Mesenchymal stem cell (in vitro differentiated cells and primary cell): ENCODE results near the gene CHCT1.

Source experiments
- DNase-seq: peaks from one replicate; pipeline ENCODE4 v3.0.0-alpha.2; 2013
- H2AFZ ChIP-seq: one replicate; pipeline ENCODE4 v1.6.1; 2013; ENCODE audit warnings: low read depth, mild to moderate bottlenecking, control low read depth, inconsistent platforms, low read length, moderate library complexity
- H2AK5ac ChIP-seq: 2 replicates; pipeline ENCODE4 v1.6.1; 2013; ENCODE audit warnings: low read length, moderate library complexity, mild to moderate bottlenecking, inconsistent platforms; ENCODE audit not compliant: severe bottlenecking
- H2BK120ac ChIP-seq: one replicate; pipeline ENCODE4 v1.6.1; 2013; ENCODE audit warnings: low read depth, mild to moderate bottlenecking, inconsistent platforms, low read length, moderate library complexity
- H2BK12ac ChIP-seq, 2 experiments: one replicate each; pipeline ENCODE4 v1.6.1; 2013; ENCODE audit warnings: inconsistent platforms in 2 of 2, low read length in 2 of 2, mild to moderate bottlenecking in 2 of 2, moderate library complexity in 2 of 2, control low read depth in 1 of 2
- H2BK15ac ChIP-seq: one replicate; pipeline ENCODE4 v1.6.1; 2013; ENCODE audit warnings: mild to moderate bottlenecking, low read depth, inconsistent platforms; ENCODE audit not compliant: poor library complexity, severe bottlenecking
- H2BK5ac ChIP-seq: 2 replicates; pipeline ENCODE4 v1.6.1; 2013; ENCODE audit warnings: low read depth, mild to moderate bottlenecking, low read length, control low read depth, inconsistent platforms; ENCODE audit not compliant: poor library complexity, severe bottlenecking
- H3K14ac ChIP-seq, 2 experiments: one replicate each; pipeline ENCODE4 v1.6.1; 2013; ENCODE audit warnings: inconsistent platforms in 2 of 2, low read length in 2 of 2, control low read depth in 1 of 2, mild to moderate bottlenecking in 1 of 2, moderate library complexity in 1 of 2
- H3K18ac ChIP-seq, 2 experiments: one replicate each; pipeline ENCODE4 v1.6.1; 2013; ENCODE audit warnings: inconsistent platforms in 2 of 2, low read length in 2 of 2, control low read depth in 1 of 2, low read depth in 1 of 2, mild to moderate bottlenecking in 1 of 2
- H3K23ac ChIP-seq, 2 experiments: one replicate each; pipeline ENCODE4 v1.6.1; 2013; ENCODE audit warnings: inconsistent platforms in 2 of 2, low read length in 2 of 2, mild to moderate bottlenecking in 2 of 2, moderate library complexity in 2 of 2, control low read depth in 1 of 2
- H3K27ac ChIP-seq: 2 replicates; pipeline ENCODE4 v1.5.1; 2013; ENCODE audit warnings: mild to moderate bottlenecking, moderate library complexity, low read length, control low read depth, inconsistent platforms; ENCODE audit not compliant: poor library complexity, severe bottlenecking
- H3K27me3 ChIP-seq, 2 experiments: 2 replicates each; pipeline versions ENCODE4 v1.6.1 to v1.7.0; 2013; ENCODE audit warnings: low read length in 2 of 2, mild to moderate bottlenecking in 2 of 2, moderate library complexity in 2 of 2, control low read depth in 1 of 2, inconsistent platforms in 1 of 2; ENCODE audit not compliant: control insufficient read depth in 1 of 2, insufficient read depth in 1 of 2
- H3K36me3 ChIP-seq, 2 experiments: 2 replicates each; pipeline versions ENCODE4 v1.6.1 to v1.7.0; 2013; ENCODE audit warnings: low read length in 2 of 2, control low read depth in 1 of 2, inconsistent platforms in 1 of 2, low read depth in 1 of 2, mild to moderate bottlenecking in 1 of 2; ENCODE audit not compliant: insufficient read depth in 2 of 2, control insufficient read depth in 1 of 2
- H3K4ac ChIP-seq, 2 experiments: one replicate each; pipeline ENCODE4 v1.6.1; 2013; ENCODE audit warnings: inconsistent platforms in 2 of 2, low read length in 2 of 2, mild to moderate bottlenecking in 2 of 2, moderate library complexity in 2 of 2, control low read depth in 1 of 2, low read depth in 1 of 2
- H3K4me1 ChIP-seq: 2 replicates; pipeline ENCODE4 v1.6.1; 2013; ENCODE audit warnings: low read depth, low read length, control low read depth; ENCODE audit not compliant: control insufficient read depth, insufficient read depth
- H3K4me2 ChIP-seq: 2 replicates; pipeline ENCODE4 v1.6.1; 2013; ENCODE audit warnings: low read length, mild to moderate bottlenecking, inconsistent platforms; ENCODE audit not compliant: poor library complexity, severe bottlenecking
- H3K4me3 ChIP-seq, 2 experiments: 2 replicates each; pipeline versions ENCODE4 v1.5.1 to v1.7.0; 2013; ENCODE audit warnings: low read length in 2 of 2, mild to moderate bottlenecking in 2 of 2, control low read depth in 1 of 2, low read depth in 1 of 2; ENCODE audit not compliant: insufficient read depth in 1 of 2
- H3K79me1 ChIP-seq: replicated peaks from 2 replicates; pipeline ENCODE4 v1.6.1; 2013; ENCODE audit warnings: mild to moderate bottlenecking, control low read depth, low read length, inconsistent platforms; ENCODE audit not compliant: poor library complexity, severe bottlenecking
- H3K9ac ChIP-seq: 2 replicates; pipeline ENCODE4 v1.7.0; 2013; ENCODE audit warnings: mild to moderate bottlenecking, low read length, moderate library complexity
- H3K9me3 ChIP-seq: 2 replicates; pipeline ENCODE4 v1.7.0; 2013; ENCODE audit warnings: mild to moderate bottlenecking, low read length; ENCODE audit not compliant: control insufficient read depth
- H4K8ac ChIP-seq: one replicate; pipeline ENCODE4 v1.6.1; 2013; ENCODE audit warnings: inconsistent platforms, mild to moderate bottlenecking, low read length, moderate library complexity
- H4K91ac ChIP-seq: one replicate; pipeline ENCODE4 v1.6.1; 2013; ENCODE audit warnings: mild to moderate bottlenecking, low read length, inconsistent platforms
- WGBS: methylation state at CpG from one replicate; pipeline ENCODE4 v1.1.7; 2013; ENCODE audit warnings: mixed read lengths; 5-methylcytosine and 5-hydroxymethylcytosine counted together

CHCT1 gene

DNA sequence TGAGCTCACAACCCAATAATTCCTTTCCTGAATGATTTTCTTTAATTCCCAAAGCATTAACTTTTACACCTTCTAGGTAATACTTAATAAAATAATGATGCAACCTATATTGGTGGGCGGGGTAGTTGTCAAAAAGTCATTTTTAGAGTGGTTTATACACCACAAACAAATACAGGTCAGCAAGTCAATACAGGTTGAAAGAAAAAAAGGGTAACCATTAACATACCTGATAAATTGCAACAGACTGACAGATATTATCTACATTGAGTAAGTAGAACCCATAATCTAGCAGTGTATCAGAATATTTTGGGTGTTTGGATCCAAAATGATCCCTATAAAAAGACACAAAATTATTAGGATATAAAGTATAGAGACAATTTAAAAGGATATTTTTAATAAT is 39.3 kb downstream of the CHCT1 start:
- H3K36me3 ChIP-seq: peaks cover 36 to 97% of the 10 kb centered on the region in 2 experiments
- no peak overlapping the region for H3K4me3 ChIP-seq
- no CpG with 5 or more reads among the region's 1 CpG for WGBS
- no peak overlapping the region for H2BK12ac ChIP-seq
- DNase-seq: no peak
- no peak overlapping the region for H4K8ac ChIP-seq
- H3K9ac ChIP-seq: no peak overlapping the region
- no peak overlapping the region for H3K4me2 ChIP-seq
- H3K79me1 ChIP-seq: peaks cover 20% of the 10 kb centered on the region
- H2AFZ ChIP-seq: no peak overlapping the region
- no peak overlapping the region for H3K23ac ChIP-seq
- H3K27ac ChIP-seq: no peak overlapping the region
- no peak overlapping the region for H2AK5ac ChIP-seq
- H2BK5ac ChIP-seq: no peak overlapping the region
- no peaks in the 10 kb centered on the region for H3K27me3 ChIP-seq
- no peak overlapping the region for H2BK15ac ChIP-seq
- no peak overlapping the region for H3K4ac ChIP-seq
- no peaks in the 10 kb centered on the region for H3K9me3 ChIP-seq
- no peaks in the 10 kb centered on the region for H3K4me1 ChIP-seq
- no peak overlapping the region for H3K14ac ChIP-seq
- H3K18ac ChIP-seq: no peak overlapping the region
- H2BK120ac ChIP-seq: no peak overlapping the region
- H4K91ac ChIP-seq: no peak overlapping the region

DNA sequence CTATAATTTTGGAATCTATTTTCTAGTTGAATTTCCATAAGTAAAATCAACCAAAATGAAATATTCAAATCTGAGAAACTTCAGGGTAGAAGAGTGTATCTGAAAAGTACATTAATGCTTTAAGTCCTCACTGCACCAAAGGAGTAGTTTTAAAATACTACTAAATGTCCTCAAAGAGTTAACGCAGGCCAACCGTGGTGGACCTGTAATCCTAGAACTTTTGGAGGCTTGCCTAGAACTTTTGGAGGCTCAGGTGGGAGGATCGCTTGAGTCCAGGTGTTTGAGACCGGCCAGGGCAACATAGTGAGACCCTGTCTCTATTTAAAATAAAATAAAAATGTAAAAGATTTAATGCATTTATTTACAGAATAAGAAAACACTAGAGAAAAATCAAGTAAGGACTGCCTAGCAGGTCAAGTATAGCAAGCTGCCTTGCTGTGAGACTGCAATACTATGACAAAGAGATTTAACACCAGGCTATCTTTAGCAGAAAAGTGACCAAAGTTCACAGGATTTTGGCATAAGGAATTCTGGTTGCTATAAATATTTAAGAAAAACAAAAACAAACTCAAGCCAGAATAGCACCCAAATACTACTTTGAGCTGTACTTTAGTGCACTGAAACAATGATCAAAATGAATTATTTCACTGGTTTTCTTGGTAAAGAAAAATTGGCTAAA is 41.0 kb downstream of the CHCT1 start:
- Histone ChIP-seq H3K4me2 (no peak overlapping the region), H3K79me1 (peaks cover 19% of the 10 kb centered on the region), H3K4me1 (no peaks in the 10 kb centered on the region), H2BK15ac (no peak overlapping the region), H3K9ac (peak overlapping the region; percentile 45), H3K23ac (no peak overlapping the region), H2BK120ac (no peak overlapping the region), H3K14ac (no peak overlapping the region), H3K4ac (no peak overlapping the region), H3K4me3 (no peak overlapping the region), H2AK5ac (no peak overlapping the region), H2AFZ (no peak overlapping the region), H4K91ac (no peak overlapping the region), H3K27ac (no peak overlapping the region), H3K27me3 (no peaks in the 10 kb centered on the region), H3K36me3 (peaks cover 24 to 94% of the 10 kb centered on the region in 2 experiments), H2BK12ac (no peak overlapping the region), H4K8ac (no peak overlapping the region), H3K18ac (no peak overlapping the region), H2BK5ac (no peak overlapping the region), H3K9me3 (no peaks in the 10 kb centered on the region)
- peak; percentile 22 for DNase-seq
- WGBS: 90% methylated on average over 2 of the region's 4 CpGs

DNA sequence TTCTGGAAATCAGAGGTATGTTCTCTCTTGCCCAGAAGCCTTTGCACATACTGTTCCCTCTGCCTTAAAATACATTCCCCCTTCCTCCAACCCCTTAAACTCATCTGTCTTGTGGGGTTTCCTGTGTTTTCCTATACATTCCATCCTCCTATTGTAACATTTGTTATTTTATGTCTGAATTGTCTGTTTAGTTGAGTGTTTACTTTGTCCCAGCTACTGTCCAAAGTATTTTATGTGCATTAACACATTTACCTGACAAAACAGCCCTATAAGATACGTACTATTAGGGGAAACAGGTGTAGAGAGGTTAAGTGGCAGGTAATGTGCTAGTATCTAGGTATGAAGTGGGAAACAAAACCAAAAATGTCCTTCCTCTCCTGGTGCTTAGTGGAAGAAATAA is 42.1 kb downstream of the CHCT1 start:
- Histone ChIP-seq H3K18ac (no peak overlapping the region), H2BK12ac (no peak overlapping the region), H2AFZ (no peak overlapping the region), H3K4me3 (no peak overlapping the region), H3K79me1 (peaks cover 15% of the 10 kb centered on the region), H3K14ac (no peak overlapping the region), H3K4me2 (no peak overlapping the region), H3K4ac (no peak overlapping the region), H4K91ac (no peak overlapping the region), H3K23ac (no peak overlapping the region), H2AK5ac (no peak overlapping the region), H4K8ac (no peak overlapping the region), H3K4me1 (peaks cover 1% of the 10 kb centered on the region), H3K9me3 (no peaks in the 10 kb centered on the region), H3K36me3 (peaks cover 23 to 91% of the 10 kb centered on the region in 2 experiments), H2BK120ac (no peak overlapping the region), H2BK5ac (no peak overlapping the region), H2BK15ac (no peak overlapping the region), H3K27ac (no peak overlapping the region), H3K27me3 (no peaks in the 10 kb centered on the region), H3K9ac (peak overlapping the region; percentile 34)
- WGBS: 100% methylated on average over 1 of the region's 1 CpG
- no peak for DNase-seq

DNA sequence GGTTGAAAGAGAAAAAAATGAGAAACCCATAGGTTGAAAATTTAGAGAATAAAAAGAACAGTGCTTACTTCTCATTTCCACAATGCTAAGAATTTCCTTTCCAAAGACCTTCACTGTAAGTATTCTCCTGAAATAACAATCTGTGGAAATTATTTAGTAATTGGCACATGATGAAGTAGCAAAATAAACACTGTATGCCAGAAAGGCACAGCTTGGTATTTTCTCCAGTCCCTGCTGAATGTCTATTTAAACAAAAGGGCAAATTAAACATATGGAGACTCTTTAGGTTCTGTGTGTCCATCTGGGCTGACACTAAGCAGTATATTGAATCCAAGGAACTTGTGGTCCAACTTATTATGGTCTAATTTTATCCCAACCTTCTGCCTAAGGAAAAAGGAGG is 46.1 kb downstream of the CHCT1 start:
- Histone ChIP-seq H2BK5ac (no peak overlapping the region), H3K9me3 (peaks cover 3% of the 10 kb centered on the region), H3K4ac (no peak overlapping the region), H3K27me3 (no peaks in the 10 kb centered on the region), H4K8ac (no peak overlapping the region), H3K27ac (no peak overlapping the region), H2BK15ac (no peak overlapping the region), H3K4me3 (no peak overlapping the region), H2BK120ac (no peak overlapping the region), H2AK5ac (no peak overlapping the region), H3K23ac (no peak overlapping the region), H3K4me1 (peaks cover 3% of the 10 kb centered on the region), H3K79me1 (peaks cover 12% of the 10 kb centered on the region), H2AFZ (no peak overlapping the region), H2BK12ac (no peak overlapping the region), H3K4me2 (no peak overlapping the region), H3K18ac (no peak overlapping the region), H3K9ac (no peak overlapping the region), H3K36me3 (peaks cover 15 to 75% of the 10 kb centered on the region in 2 experiments), H4K91ac (no peak overlapping the region), H3K14ac (no peak overlapping the region)
- peak; percentile 14 for DNase-seq
